ENCODE measurements around the gene NVL.
"Not testable (repeated sequence)": the region's sequence is repeated elsewhere in the genome, so short reads cannot be mapped to it uniquely, and the experiment has no call there.

Gene NVL

DNA sequence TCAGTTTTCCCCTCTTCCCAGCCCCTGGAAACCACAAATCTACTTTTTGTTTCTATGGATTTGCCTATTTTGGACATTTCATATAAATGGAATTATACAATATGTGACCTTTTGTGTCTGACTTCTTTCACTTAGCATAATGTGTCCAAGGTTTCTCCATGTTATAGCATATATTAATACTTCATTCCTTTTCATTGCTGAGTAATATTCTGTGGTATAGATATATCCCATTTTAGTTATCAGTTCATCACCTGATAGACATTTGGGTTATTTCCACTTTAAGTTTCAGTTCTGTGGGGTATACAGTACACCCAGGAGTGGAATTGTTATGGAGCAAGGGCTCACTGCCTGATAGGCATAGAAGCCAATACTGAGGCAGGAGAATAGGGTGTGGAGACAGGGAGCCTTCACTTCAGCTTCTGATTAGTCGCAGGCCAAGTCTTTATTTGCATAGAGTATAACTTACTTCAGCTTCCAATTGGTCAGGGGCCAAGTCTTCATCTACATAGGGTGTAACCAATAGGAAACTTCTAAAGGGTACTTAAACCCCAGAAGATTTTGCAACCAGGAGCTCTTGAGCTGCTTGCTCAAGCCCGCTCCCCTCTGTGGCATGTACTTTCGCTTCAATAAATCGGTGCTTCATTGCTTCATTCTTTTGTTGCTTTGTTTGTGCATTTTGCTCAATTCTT, 8.3 kb upstream of the NVL start:
- no peak for DNase-seq (ENCODE audit: low read depth)

GRCh38 chr1:224333939-224334786, 4.2 kb upstream of the NVL start:
- no peak for DNase-seq (ENCODE audit: low read depth)

DNA sequence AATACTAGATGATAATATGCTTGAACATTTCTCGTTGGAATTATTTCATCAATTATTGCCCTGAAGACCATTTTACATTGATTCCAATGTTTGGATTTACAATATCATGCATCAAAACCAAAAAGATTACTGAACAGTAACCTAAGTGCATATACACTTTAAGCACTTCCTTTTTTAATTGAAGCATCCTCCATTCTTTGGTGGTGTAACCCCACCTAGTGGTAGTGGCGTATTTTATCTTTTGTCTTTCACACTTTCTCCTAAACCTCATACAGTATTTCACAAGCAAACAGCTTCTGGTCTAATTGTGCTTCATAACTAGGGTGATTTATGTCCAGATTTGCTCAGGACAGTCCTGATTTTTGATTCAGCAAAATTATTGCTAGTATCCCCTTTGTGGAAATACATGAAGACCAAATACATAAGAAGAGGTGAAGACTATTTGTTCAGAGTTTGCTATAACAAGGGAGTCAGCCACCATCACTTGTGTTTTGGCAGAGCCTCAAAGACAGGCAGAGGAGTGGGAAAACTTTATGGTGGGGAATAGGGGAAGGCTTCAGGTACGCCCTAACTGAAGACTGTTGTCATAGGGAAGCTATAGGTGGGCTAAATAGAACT, 3.4 kb upstream of the NVL start:
- DNase-seq (ENCODE audit: low read depth) = no peak

- DNase-seq (ENCODE audit: low read depth) = no peak
Measured at GRCh38 chr1:224331824-224332223, 1.9 kb upstream of the NVL start.

GRCh38 chr1:224331326-224331725, 1.4 kb upstream of the NVL start:
- DNase-seq (ENCODE audit: low read depth) = no peak

GRCh38 chr1:224329484-224329841, 509 bp downstream of the NVL start:
- no peak for DNase-seq (ENCODE audit: low read depth)

GRCh38 chr1:224328644-224329043, 1.3 kb downstream of the NVL start:
- no peak for DNase-seq (ENCODE audit: low read depth)

DNA sequence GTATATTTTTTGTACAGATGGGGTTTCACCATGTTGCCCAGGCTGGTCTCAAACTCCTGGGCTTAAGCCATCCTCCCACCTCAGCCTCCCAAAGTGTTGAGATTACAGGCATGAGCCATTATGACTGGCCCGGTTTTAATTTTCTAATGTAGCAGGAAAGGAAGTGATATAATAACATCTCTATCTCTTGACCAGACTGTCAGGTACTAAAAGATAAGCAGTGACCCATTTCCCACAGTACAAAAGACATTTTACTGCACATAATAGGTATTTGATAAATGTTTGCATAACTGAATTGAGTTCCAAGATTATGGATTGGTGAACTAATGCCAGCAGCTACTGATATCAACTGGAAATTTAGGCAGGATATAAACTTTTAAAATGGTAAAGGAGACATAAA, 4.0 kb downstream of the NVL start:
- DNase-seq (ENCODE audit: low read depth) = no peak

- DNase-seq (ENCODE audit: low read depth) = no peak
Measured at GRCh38 chr1:224321706-224322105, 8.3 kb downstream of the NVL start.

- DNase-seq (ENCODE audit: low read depth) = no peak
Measured at GRCh38 chr1:224317383-224318045, 12.5 kb downstream of the NVL start.

GRCh38 chr1:224312025-224312424, 17.9 kb downstream of the NVL start:
- no peak for DNase-seq (ENCODE audit: low read depth)

- not testable (repeated sequence) for DNase-seq (ENCODE audit: low read depth)
Measured at GRCh38 chr1:224311503-224311902, 18.5 kb downstream of the NVL start.

DNA sequence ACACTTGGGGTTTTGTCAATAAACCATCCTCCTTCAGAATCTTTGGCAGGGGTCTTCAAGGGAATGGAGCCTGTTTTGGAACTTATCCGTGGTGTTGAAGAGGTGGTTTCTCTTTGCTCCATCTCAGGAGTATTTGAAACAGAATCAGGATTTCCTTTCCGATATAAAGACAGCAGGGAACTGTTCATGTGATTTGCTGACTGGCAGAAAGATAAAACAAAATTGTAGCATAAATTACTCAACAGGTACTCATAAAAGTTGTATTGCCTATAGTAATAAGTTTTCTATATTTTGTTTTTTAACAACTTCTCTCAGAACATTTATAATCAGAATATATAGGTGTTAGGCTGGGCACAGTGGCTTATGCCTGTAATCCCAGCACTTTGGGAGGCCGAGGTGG, 21.9 kb downstream of the NVL start:
- DNase-seq (ENCODE audit: low read depth) = no peak

- no peak for DNase-seq (ENCODE audit: low read depth)
Measured at GRCh38 chr1:224304767-224305166, 25.2 kb downstream of the NVL start.

DNA sequence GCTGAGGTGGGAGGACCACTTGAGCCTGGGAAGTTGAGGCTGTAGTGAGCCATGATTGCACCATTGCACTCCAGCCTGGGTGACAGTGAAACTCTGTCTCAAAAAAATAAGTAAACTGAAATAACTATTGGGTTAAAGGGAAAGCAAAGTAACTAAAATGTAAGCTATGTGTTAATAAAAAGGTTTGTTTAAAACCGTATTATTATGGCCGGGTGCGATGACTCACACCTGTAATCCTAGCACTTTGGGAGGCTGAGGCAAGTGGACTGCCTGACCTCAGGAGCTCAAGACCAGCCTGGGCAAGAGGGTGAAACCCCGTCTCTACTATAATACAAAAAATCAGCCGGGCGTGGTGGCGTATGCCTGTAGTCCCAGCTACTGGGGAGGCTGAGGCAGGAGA, 27.0 kb downstream of the NVL start:
- DNase-seq (ENCODE audit: low read depth) = no peak

DNA sequence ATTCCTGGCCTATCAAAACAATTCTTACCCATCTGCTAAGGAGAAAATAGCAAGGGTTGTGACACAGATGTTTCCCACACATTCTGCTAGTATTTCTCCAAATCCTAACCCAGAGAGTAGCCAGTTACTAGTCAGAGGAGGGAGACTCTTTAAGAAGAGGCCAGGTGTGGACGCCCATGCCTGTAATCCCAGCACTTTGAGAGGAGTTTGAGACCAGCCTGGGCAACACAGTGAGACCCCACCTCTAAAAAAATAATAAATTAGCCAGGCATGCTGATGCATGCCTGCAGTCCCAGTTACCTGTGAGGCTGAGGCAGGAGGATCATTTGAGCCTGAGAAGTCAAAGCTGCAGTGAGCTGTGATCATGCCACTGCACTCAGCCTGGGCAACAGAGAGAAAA, 28.6 kb downstream of the NVL start:
- no peak for DNase-seq (ENCODE audit: low read depth)

DNA sequence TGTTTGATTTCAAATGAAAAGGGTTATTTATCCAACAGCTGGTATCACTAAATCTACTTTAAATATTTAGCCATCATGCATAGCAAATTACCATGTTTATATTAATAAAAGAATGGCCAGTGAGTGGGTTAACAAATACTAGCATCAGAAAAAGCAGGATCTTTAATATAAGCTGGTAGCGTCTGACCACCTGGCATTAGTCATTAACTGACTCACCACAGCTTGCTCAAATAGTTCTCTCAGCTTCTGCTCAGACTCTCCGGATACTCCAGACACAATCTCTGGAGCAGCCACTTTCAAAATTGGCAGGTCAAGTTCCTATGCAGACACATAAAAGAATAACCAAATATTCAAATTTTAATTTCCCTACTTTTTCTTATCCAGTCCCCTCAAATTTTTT, 29.6 kb downstream of the NVL start:
- DNase-seq (ENCODE audit: low read depth) = no peak

DNA sequence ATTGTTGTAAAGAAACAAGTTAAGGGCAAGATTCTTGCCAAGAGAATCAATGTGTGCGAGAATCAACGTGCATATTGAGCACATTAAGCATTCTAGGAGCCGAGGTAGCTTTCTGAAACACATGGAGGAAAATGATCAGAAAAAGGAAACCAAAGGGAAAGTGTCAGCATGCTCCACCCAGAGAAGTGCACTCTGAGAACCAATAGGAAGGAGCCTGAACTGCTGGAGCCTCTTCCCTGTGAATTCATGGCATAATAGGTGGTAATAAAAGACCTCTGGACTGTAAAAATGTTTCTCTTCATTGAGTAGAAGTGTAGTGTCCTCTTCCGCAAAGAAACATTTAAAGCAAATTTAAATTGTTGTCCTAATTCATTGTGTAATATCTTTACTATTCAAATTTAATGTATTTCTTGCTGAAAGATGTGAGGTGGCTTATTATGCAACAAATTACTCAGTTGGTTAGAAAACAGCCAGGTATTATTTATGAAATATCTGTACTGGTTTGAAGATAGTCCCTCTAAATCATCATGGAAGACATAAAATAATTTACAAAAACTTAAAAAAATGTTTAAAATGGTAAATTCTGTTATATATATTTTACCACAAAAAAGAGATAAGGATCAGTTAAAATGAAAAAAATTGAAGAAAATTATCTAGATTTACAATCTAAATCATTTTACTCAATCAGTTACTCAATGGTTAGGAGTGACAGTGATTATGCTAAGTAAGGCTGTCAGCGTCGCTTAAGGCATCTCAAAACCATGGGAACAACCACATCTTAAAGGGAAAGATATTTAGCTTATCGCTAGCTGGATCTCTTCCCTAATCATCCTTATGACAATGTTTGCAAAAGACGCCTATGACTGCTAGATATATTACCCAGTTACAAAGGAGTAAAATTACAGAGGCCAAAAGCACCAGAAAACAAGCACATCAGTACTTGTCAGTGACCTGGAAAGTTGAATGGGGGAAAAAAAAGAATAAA, 31.3 kb downstream of the NVL start:
- DNase-seq (ENCODE audit: low read depth) = no peak

GRCh38 chr1:224294775-224295174, 35.2 kb downstream of the NVL start:
- no peak for DNase-seq (ENCODE audit: low read depth)

- no peak for DNase-seq (ENCODE audit: low read depth)
Measured at GRCh38 chr1:224292419-224292818, 37.6 kb downstream of the NVL start.

- DNase-seq (ENCODE audit: low read depth) = no peak
Measured at GRCh38 chr1:224289396-224289795, 40.6 kb downstream of the NVL start.
